Mesenchymal stem cell (in vitro differentiated cells and primary cell): ENCODE results near the gene RAD51B.

Experiments used
- DNase-seq: peaks from one replicate; pipeline ENCODE4 v3.0.0-alpha.2; 2013
- H2AFZ ChIP-seq: one replicate; pipeline ENCODE4 v1.6.1; 2013; ENCODE audit warnings: low read depth, mild to moderate bottlenecking, control low read depth, inconsistent platforms, low read length, moderate library complexity
- H2AK5ac ChIP-seq: 2 replicates; pipeline ENCODE4 v1.6.1; 2013; ENCODE audit warnings: low read length, moderate library complexity, mild to moderate bottlenecking, inconsistent platforms; ENCODE audit not compliant: severe bottlenecking
- H2BK120ac ChIP-seq: one replicate; pipeline ENCODE4 v1.6.1; 2013; ENCODE audit warnings: low read depth, mild to moderate bottlenecking, inconsistent platforms, low read length, moderate library complexity
- H2BK12ac ChIP-seq, 2 experiments: one replicate each; pipeline ENCODE4 v1.6.1; 2013; ENCODE audit warnings: inconsistent platforms in 2 of 2, low read length in 2 of 2, mild to moderate bottlenecking in 2 of 2, moderate library complexity in 2 of 2, control low read depth in 1 of 2
- H2BK15ac ChIP-seq: one replicate; pipeline ENCODE4 v1.6.1; 2013; ENCODE audit warnings: mild to moderate bottlenecking, low read depth, inconsistent platforms; ENCODE audit not compliant: poor library complexity, severe bottlenecking
- H2BK5ac ChIP-seq: 2 replicates; pipeline ENCODE4 v1.6.1; 2013; ENCODE audit warnings: low read depth, mild to moderate bottlenecking, low read length, control low read depth, inconsistent platforms; ENCODE audit not compliant: poor library complexity, severe bottlenecking
- H3K14ac ChIP-seq, 2 experiments: one replicate each; pipeline ENCODE4 v1.6.1; 2013; ENCODE audit warnings: inconsistent platforms in 2 of 2, low read length in 2 of 2, control low read depth in 1 of 2, mild to moderate bottlenecking in 1 of 2, moderate library complexity in 1 of 2
- H3K18ac ChIP-seq, 2 experiments: one replicate each; pipeline ENCODE4 v1.6.1; 2013; ENCODE audit warnings: inconsistent platforms in 2 of 2, low read length in 2 of 2, control low read depth in 1 of 2, low read depth in 1 of 2, mild to moderate bottlenecking in 1 of 2
- H3K23ac ChIP-seq, 2 experiments: one replicate each; pipeline ENCODE4 v1.6.1; 2013; ENCODE audit warnings: inconsistent platforms in 2 of 2, low read length in 2 of 2, mild to moderate bottlenecking in 2 of 2, moderate library complexity in 2 of 2, control low read depth in 1 of 2
- H3K27ac ChIP-seq: 2 replicates; pipeline ENCODE4 v1.5.1; 2013; ENCODE audit warnings: mild to moderate bottlenecking, moderate library complexity, low read length, control low read depth, inconsistent platforms; ENCODE audit not compliant: poor library complexity, severe bottlenecking
- H3K27me3 ChIP-seq, 2 experiments: 2 replicates each; pipeline versions ENCODE4 v1.6.1 to v1.7.0; 2013; ENCODE audit warnings: low read length in 2 of 2, mild to moderate bottlenecking in 2 of 2, moderate library complexity in 2 of 2, control low read depth in 1 of 2, inconsistent platforms in 1 of 2; ENCODE audit not compliant: control insufficient read depth in 1 of 2, insufficient read depth in 1 of 2
- H3K36me3 ChIP-seq, 2 experiments: 2 replicates each; pipeline versions ENCODE4 v1.6.1 to v1.7.0; 2013; ENCODE audit warnings: low read length in 2 of 2, control low read depth in 1 of 2, inconsistent platforms in 1 of 2, low read depth in 1 of 2, mild to moderate bottlenecking in 1 of 2; ENCODE audit not compliant: insufficient read depth in 2 of 2, control insufficient read depth in 1 of 2
- H3K4ac ChIP-seq, 2 experiments: one replicate each; pipeline ENCODE4 v1.6.1; 2013; ENCODE audit warnings: inconsistent platforms in 2 of 2, low read length in 2 of 2, mild to moderate bottlenecking in 2 of 2, moderate library complexity in 2 of 2, control low read depth in 1 of 2, low read depth in 1 of 2
- H3K4me1 ChIP-seq: 2 replicates; pipeline ENCODE4 v1.6.1; 2013; ENCODE audit warnings: low read depth, low read length, control low read depth; ENCODE audit not compliant: control insufficient read depth, insufficient read depth
- H3K4me2 ChIP-seq: 2 replicates; pipeline ENCODE4 v1.6.1; 2013; ENCODE audit warnings: low read length, mild to moderate bottlenecking, inconsistent platforms; ENCODE audit not compliant: poor library complexity, severe bottlenecking
- H3K4me3 ChIP-seq, 2 experiments: 2 replicates each; pipeline versions ENCODE4 v1.5.1 to v1.7.0; 2013; ENCODE audit warnings: low read length in 2 of 2, mild to moderate bottlenecking in 2 of 2, control low read depth in 1 of 2, low read depth in 1 of 2; ENCODE audit not compliant: insufficient read depth in 1 of 2
- H3K79me1 ChIP-seq: replicated peaks from 2 replicates; pipeline ENCODE4 v1.6.1; 2013; ENCODE audit warnings: mild to moderate bottlenecking, control low read depth, low read length, inconsistent platforms; ENCODE audit not compliant: poor library complexity, severe bottlenecking
- H3K9ac ChIP-seq: 2 replicates; pipeline ENCODE4 v1.7.0; 2013; ENCODE audit warnings: mild to moderate bottlenecking, low read length, moderate library complexity
- H3K9me3 ChIP-seq: 2 replicates; pipeline ENCODE4 v1.7.0; 2013; ENCODE audit warnings: mild to moderate bottlenecking, low read length; ENCODE audit not compliant: control insufficient read depth
- H4K8ac ChIP-seq: one replicate; pipeline ENCODE4 v1.6.1; 2013; ENCODE audit warnings: inconsistent platforms, mild to moderate bottlenecking, low read length, moderate library complexity
- H4K91ac ChIP-seq: one replicate; pipeline ENCODE4 v1.6.1; 2013; ENCODE audit warnings: mild to moderate bottlenecking, low read length, inconsistent platforms
- WGBS: methylation state at CpG from one replicate; pipeline ENCODE4 v1.1.7; 2013; ENCODE audit warnings: mixed read lengths; 5-methylcytosine and 5-hydroxymethylcytosine counted together

RAD51B gene

GRCh38 chr14:68639758-68640574, 820.4 kb downstream of the RAD51B start:
- peaks cover 15% of the 10 kb centered on the region for H3K9me3 ChIP-seq
- whole genome bisulfite sequencing: 94% methylated on average over 9 of the region's 10 CpGs
- no peak overlapping the region for H3K4me2 ChIP-seq
- H4K8ac ChIP-seq: peak overlapping the region; percentile 88
- no peak overlapping the region for H3K9ac ChIP-seq
- no peak for DNase-seq
- H3K27ac ChIP-seq: no peak overlapping the region
- H2BK12ac ChIP-seq: peak overlapping the region; percentile 94 to 97
- H2BK15ac ChIP-seq: no peak overlapping the region
- H4K91ac ChIP-seq: no peak overlapping the region
- peak overlapping the region; percentile 89 to 97 for H3K4ac ChIP-seq
- H3K23ac ChIP-seq: no peak overlapping the region
- H2BK5ac ChIP-seq: no peak overlapping the region
- H3K36me3 ChIP-seq: no peaks in the 10 kb centered on the region
- no peaks in the 10 kb centered on the region for H3K27me3 ChIP-seq
- no peak overlapping the region for H3K4me3 ChIP-seq
- H3K14ac ChIP-seq: no peak overlapping the region
- H2AK5ac ChIP-seq: no peak overlapping the region
- peak overlapping the region in 1 of 2 experiments; percentile 65 for H3K18ac ChIP-seq
- peak overlapping the region; percentile 96 for H2BK120ac ChIP-seq
- no peak overlapping the region for H2AFZ ChIP-seq
- no peaks in the 10 kb centered on the region for H3K79me1 ChIP-seq
- peaks cover 3% of the 10 kb centered on the region for H3K4me1 ChIP-seq

- WGBS: 97% methylated on average over 2 of the region's 2 CpGs
These were observed 824.1 kb downstream of the RAD51B start for GRCh38 chr14:68643673-68644072.

GRCh38 chr14:68644101-68644500, 824.5 kb downstream of the RAD51B start:
- Histone ChIP-seq H3K4me3 (no peak overlapping the region), H3K79me1 (no peaks in the 10 kb centered on the region), H4K8ac (no peak overlapping the region), H2BK12ac (peak overlapping the region in 1 of 2 experiments; percentile 83), H3K4me2 (no peak overlapping the region), H3K23ac (no peak overlapping the region), H3K9me3 (peaks cover 15% of the 10 kb centered on the region), H3K27ac (no peak overlapping the region), H2BK120ac (no peak overlapping the region), H2BK15ac (no peak overlapping the region), H3K4me1 (no peaks in the 10 kb centered on the region), H3K36me3 (no peaks in the 10 kb centered on the region), H3K27me3 (no peaks in the 10 kb centered on the region), H3K9ac (no peak overlapping the region), H3K18ac (peak overlapping the region in 1 of 2 experiments; percentile 37), H2AK5ac (no peak overlapping the region), H2BK5ac (no peak overlapping the region), H3K14ac (no peak overlapping the region), H2AFZ (no peak overlapping the region), H4K91ac (no peak overlapping the region), H3K4ac (peak overlapping the region in 1 of 2 experiments; percentile 55)
- DNase-seq: no peak
- WGBS: 100% methylated on average over 1 of the region's 1 CpG

More at GRCh38 chr14:68643673-68644072, 824.1 kb downstream of the RAD51B start:
- Histone ChIP-seq H3K9ac (no peak overlapping the region), H2BK5ac (no peak overlapping the region), H3K18ac (peak overlapping the region in 1 of 2 experiments; percentile 16), H3K9me3 (peaks cover 15% of the 10 kb centered on the region), H3K79me1 (no peaks in the 10 kb centered on the region), H4K8ac (no peak overlapping the region), H3K36me3 (no peaks in the 10 kb centered on the region), H3K27ac (no peak overlapping the region), H4K91ac (no peak overlapping the region), H3K4me1 (no peaks in the 10 kb centered on the region), H3K4me3 (no peak overlapping the region), H3K4ac (no peak overlapping the region), H2BK12ac (peak overlapping the region in 1 of 2 experiments; percentile 7), H3K14ac (no peak overlapping the region), H2BK120ac (no peak overlapping the region), H3K23ac (no peak overlapping the region), H2AK5ac (no peak overlapping the region), H2AFZ (no peak overlapping the region), H2BK15ac (no peak overlapping the region), H3K27me3 (no peaks in the 10 kb centered on the region), H3K4me2 (no peak overlapping the region)
- no peak for DNase-seq

- H4K8ac ChIP-seq: no peak overlapping the region
- no peak overlapping the region for H3K9ac ChIP-seq
- H3K23ac ChIP-seq: no peak overlapping the region
- H2BK120ac ChIP-seq: no peak overlapping the region
- no peak overlapping the region for H3K4ac ChIP-seq
- H3K4me3 ChIP-seq: no peak overlapping the region
- H2AFZ ChIP-seq: no peak overlapping the region
- no peak overlapping the region for H3K4me2 ChIP-seq
- no peak for DNase-seq
- H3K79me1 ChIP-seq: no peaks in the 10 kb centered on the region
- H2BK12ac ChIP-seq: no peak overlapping the region
- H3K27ac ChIP-seq: no peak overlapping the region
- no peak overlapping the region for H3K18ac ChIP-seq
- no peak overlapping the region for H2BK5ac ChIP-seq
- H3K14ac ChIP-seq: no peak overlapping the region
- no peaks in the 10 kb centered on the region for H3K27me3 ChIP-seq
- H2AK5ac ChIP-seq: no peak overlapping the region
- 100% methylated on average over 1 of the region's 2 CpGs for WGBS
- H3K36me3 ChIP-seq: no peaks in the 10 kb centered on the region
- H2BK15ac ChIP-seq: no peak overlapping the region
- H3K9me3 ChIP-seq: peaks cover 14% of the 10 kb centered on the region
- no peak overlapping the region for H4K91ac ChIP-seq
- H3K4me1 ChIP-seq: peaks cover 2% of the 10 kb centered on the region
These were observed 825.8 kb downstream of the RAD51B start for GRCh38 chr14:68645371-68645770.
